ENCODE results near the gene GPR143. TPM values are rescaled to one million over a fixed set of nuclear protein-coding genes. Genes with fewer than 3 reads are reported as not detected.

The GPR143 gene
- polyA plus RNA-seq, 1 donor (not counting 4 experiments of a cell fraction or from before 2014, with no cell fraction given), result 0.33 TPM

- Histone ChIP-seq H3K27me3 (ENCODE audit: control insufficient read depth, extremely low read depth, insufficient read depth, low read length) (no peaks in the 10 kb centered on the region), H3K4me1 (ENCODE audit: control insufficient read depth, extremely low read depth, insufficient read depth, low read length) (peaks cover 13% of the 10 kb centered on the region), H2AFZ (ENCODE audit: control insufficient read depth, low read length) (no peak overlapping the region), H4K20me1 (ENCODE audit: control insufficient read depth, extremely low read depth, insufficient read depth, low read length) (no peaks in the 10 kb centered on the region), H3K27ac (ENCODE audit: control insufficient read depth, insufficient read depth, low read length) (no peak overlapping the region), H3K79me2 (ENCODE audit: control insufficient read depth, insufficient read depth, low read length) (no peaks in the 10 kb centered on the region), H3K9ac (ENCODE audit: control insufficient read depth, extremely low read depth, insufficient read depth, low read length) (no peak overlapping the region), H3K9me3 (ENCODE audit: control insufficient read depth, low read depth, low read length) (no peaks in the 10 kb centered on the region), H3K36me3 (ENCODE audit: control insufficient read depth in 2 of 2, extremely low read depth in 1 of 2, insufficient read depth in 2 of 2, low read length in 2 of 2) (no peaks in the 10 kb centered on the region), H3K9me1 (ENCODE audit: control insufficient read depth, extremely low read depth, insufficient read depth, low read length) (no peaks in the 10 kb centered on the region), H3K4me3 (ENCODE audit: control insufficient read depth in 2 of 3, extremely low read depth in 1 of 3, insufficient read depth in 2 of 3, low read depth in 1 of 3, low read length in 3 of 3) (no peak overlapping the region), H3K4me2 (ENCODE audit: control insufficient read depth, extremely low read depth, insufficient read depth, low read depth, low read length) (no peak overlapping the region)
- no peak for DNase-seq (ENCODE audit: low read depth, low spot score)
- no peak for TF ChIP-seq CTCF (optimal IDR thresholded peaks at IDR 0.05 in 1 of 3, IDR thresholded peaks at IDR 0.05 in 1 of 3, conservative IDR thresholded peaks at IDR 0.05 in 1 of 3; ENCODE audit: extremely low read depth in 1 of 3, insufficient read depth in 2 of 3, low read length in 3 of 3)
- no peak for TF ChIP-seq EZH2 (IDR thresholded peaks at IDR 0.05; ENCODE audit: low read length)
- FAIRE-seq, result no peak
- dilution Hi-C loops (cut with MboI; ENCODE audit: extremely low pct_ligation_motif_present, low sequenced_read_pairs), result no loop called here
Measured at GRCh38 chrX:9749146-9749692, 16.4 kb downstream of the GPR143 start.

- Histone ChIP-seq H3K9ac (ENCODE audit: control insufficient read depth, extremely low read depth, insufficient read depth, low read length) (no peak overlapping the region), H3K4me2 (ENCODE audit: control insufficient read depth, extremely low read depth, insufficient read depth, low read depth, low read length) (no peak overlapping the region), H3K9me3 (ENCODE audit: control insufficient read depth, low read depth, low read length) (no peaks in the 10 kb centered on the region), H3K4me3 (ENCODE audit: control insufficient read depth in 2 of 3, extremely low read depth in 1 of 3, insufficient read depth in 2 of 3, low read depth in 1 of 3, low read length in 3 of 3) (no peak overlapping the region), H3K4me1 (ENCODE audit: control insufficient read depth, extremely low read depth, insufficient read depth, low read length) (peaks cover 13% of the 10 kb centered on the region), H4K20me1 (ENCODE audit: control insufficient read depth, extremely low read depth, insufficient read depth, low read length) (no peaks in the 10 kb centered on the region), H3K27ac (ENCODE audit: control insufficient read depth, insufficient read depth, low read length) (no peak overlapping the region), H3K36me3 (ENCODE audit: control insufficient read depth in 2 of 2, extremely low read depth in 1 of 2, insufficient read depth in 2 of 2, low read length in 2 of 2) (no peaks in the 10 kb centered on the region), H3K9me1 (ENCODE audit: control insufficient read depth, extremely low read depth, insufficient read depth, low read length) (no peaks in the 10 kb centered on the region), H2AFZ (ENCODE audit: control insufficient read depth, low read length) (no peak overlapping the region), H3K79me2 (ENCODE audit: control insufficient read depth, insufficient read depth, low read length) (no peaks in the 10 kb centered on the region), H3K27me3 (ENCODE audit: control insufficient read depth, extremely low read depth, insufficient read depth, low read length) (no peaks in the 10 kb centered on the region)
- no peak for FAIRE-seq
- no peak for DNase-seq (ENCODE audit: low read depth, low spot score)
- no peak for TF ChIP-seq CTCF (optimal IDR thresholded peaks at IDR 0.05 in 1 of 3, IDR thresholded peaks at IDR 0.05 in 1 of 3, conservative IDR thresholded peaks at IDR 0.05 in 1 of 3; ENCODE audit: extremely low read depth in 1 of 3, insufficient read depth in 2 of 3, low read length in 3 of 3)
- no peak for TF ChIP-seq EZH2 (IDR thresholded peaks at IDR 0.05; ENCODE audit: low read length)
- dilution Hi-C loops (cut with MboI; ENCODE audit: extremely low pct_ligation_motif_present, low sequenced_read_pairs), result no loop called here
Measured at GRCh38 chrX:9747644-9748043, 18.0 kb downstream of the GPR143 start.
